ENCODE measurements around the gene CYP11A1. TPM values are rescaled to one million over a fixed set of nuclear protein-coding genes. Genes with fewer than 3 reads are reported as not detected.

The CYP11A1 gene
- total RNA-seq, 1 donor from 2014 or later: 0.21 TPM

GRCh38 chr15:74347757-74348250, 19.6 kb downstream of the CYP11A1 start:
- DNase-seq: no peak

GRCh38 chr15:74345051-74345450, 22.4 kb downstream of the CYP11A1 start:
- no peak for DNase-seq

GRCh38 chr15:74343797-74344127, 23.7 kb downstream of the CYP11A1 start:
- DNase-seq: no peak

- no peak for DNase-seq
Measured at GRCh38 chr15:74343127-74343796, 24.2 kb downstream of the CYP11A1 start.

- DNase-seq: no peak
Measured at GRCh38 chr15:74340150-74340549, 27.3 kb downstream of the CYP11A1 start.

- no peak for DNase-seq
Measured at GRCh38 chr15:74339371-74339770, 28.1 kb downstream of the CYP11A1 start.

GRCh38 chr15:74338676-74339075, 28.8 kb downstream of the CYP11A1 start:
- DNase-seq: no peak

- DNase-seq: no peak
Measured at GRCh38 chr15:74337607-74338211, 29.7 kb downstream of the CYP11A1 start.

GRCh38 chr15:74337146-74337545, 30.3 kb downstream of the CYP11A1 start:
- DNase-seq: no peak

- DNase-seq: no peak
Measured at GRCh38 chr15:74336061-74337005, 31.1 kb downstream of the CYP11A1 start.

GRCh38 chr15:74335396-74335795, 32.0 kb downstream of the CYP11A1 start:
- DNase-seq: no peak

- no peak for DNase-seq
Measured at GRCh38 chr15:74334127-74334526, 33.3 kb downstream of the CYP11A1 start.

- no peak for DNase-seq
Measured at GRCh38 chr15:74333662-74334061, 33.8 kb downstream of the CYP11A1 start.

GRCh38 chr15:74333093-74333492, 34.4 kb downstream of the CYP11A1 start:
- no peak for DNase-seq

- no peak for DNase-seq
Measured at GRCh38 chr15:74332611-74333010, 34.8 kb downstream of the CYP11A1 start.

GRCh38 chr15:74332011-74332410, 35.4 kb downstream of the CYP11A1 start:
- DNase-seq: no peak

- no peak for DNase-seq
Measured at GRCh38 chr15:74330861-74331408, 36.5 kb downstream of the CYP11A1 start.

GRCh38 chr15:74328331-74329056, 39.0 kb downstream of the CYP11A1 start:
- no peak for DNase-seq

- DNase-seq: no peak
Measured at GRCh38 chr15:74327756-74328155, 39.7 kb downstream of the CYP11A1 start.

- peak; percentile 61 for DNase-seq
Measured at GRCh38 chr15:74326746-74327145, 40.7 kb downstream of the CYP11A1 start.

- DNase-seq: no peak
Measured at GRCh38 chr15:74324714-74325113, 42.7 kb downstream of the CYP11A1 start.

Data from tongue (tissue), 2 donors.